Activated CD4-positive, alpha-beta T cell treated with anti-CD3 and anti-CD28 coated beads, Interleukin-2, amount 50 U/mL, for 24 hours (primary cell): ENCODE measurements around the gene IGF2.
"Not testable (repeated sequence)": the region's sequence is repeated elsewhere in the genome, so short reads cannot be mapped to it uniquely, and the experiment has no call there.

ENCODE experiments used
- DNase-seq, 2 donors: peaks; one replicate each; pipeline ENCODE4 v3.0.0-alpha.2; 2020; ENCODE audit warnings: low read depth in 1 of 2, low spot score in 1 of 2

IGF2 gene, protein sequence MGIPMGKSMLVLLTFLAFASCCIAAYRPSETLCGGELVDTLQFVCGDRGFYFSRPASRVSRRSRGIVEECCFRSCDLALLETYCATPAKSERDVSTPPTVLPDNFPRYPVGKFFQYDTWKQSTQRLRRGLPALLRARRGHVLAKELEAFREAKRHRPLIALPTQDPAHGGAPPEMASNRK

DNA sequence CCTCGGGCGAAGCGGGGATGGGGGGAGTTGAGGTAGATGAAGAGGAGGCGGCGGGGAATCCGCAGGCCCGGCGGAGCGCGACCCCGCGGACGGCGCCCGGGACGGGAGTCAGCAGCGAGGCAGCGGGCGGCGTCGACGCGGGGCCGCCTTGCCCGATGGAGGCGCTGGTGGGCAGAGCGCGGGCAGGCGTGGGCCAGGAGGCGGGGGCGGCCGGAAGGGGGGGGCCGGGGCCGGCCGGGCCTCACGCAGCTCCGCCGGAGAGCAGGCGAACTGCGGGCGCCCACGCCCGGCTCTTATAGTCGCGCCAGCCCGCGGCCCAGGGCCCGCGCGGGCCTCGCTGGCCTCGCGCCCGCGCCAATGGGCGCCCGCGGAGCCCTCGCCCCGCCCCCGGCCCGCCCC is at the start of gene IGF2:
Gene IGF2, minus strand, starts transcription at position 267 of the 399 bp plus-strand sequence. CDS start 3,866 bp downstream, outside the sequence.
- DNase-seq: no peak

- no peak for DNase-seq
Observed at GRCh38 chr11:2188745-2189144, 49.6 kb upstream of the IGF2 start.

- DNase-seq: no peak
Observed at GRCh38 chr11:2187280-2187707, 48.1 kb upstream of the IGF2 start.

GRCh38 chr11:2186669-2187279 is 47.6 kb upstream of the IGF2 start:
- DNase-seq: peak; percentile 10 to 20

DNA sequence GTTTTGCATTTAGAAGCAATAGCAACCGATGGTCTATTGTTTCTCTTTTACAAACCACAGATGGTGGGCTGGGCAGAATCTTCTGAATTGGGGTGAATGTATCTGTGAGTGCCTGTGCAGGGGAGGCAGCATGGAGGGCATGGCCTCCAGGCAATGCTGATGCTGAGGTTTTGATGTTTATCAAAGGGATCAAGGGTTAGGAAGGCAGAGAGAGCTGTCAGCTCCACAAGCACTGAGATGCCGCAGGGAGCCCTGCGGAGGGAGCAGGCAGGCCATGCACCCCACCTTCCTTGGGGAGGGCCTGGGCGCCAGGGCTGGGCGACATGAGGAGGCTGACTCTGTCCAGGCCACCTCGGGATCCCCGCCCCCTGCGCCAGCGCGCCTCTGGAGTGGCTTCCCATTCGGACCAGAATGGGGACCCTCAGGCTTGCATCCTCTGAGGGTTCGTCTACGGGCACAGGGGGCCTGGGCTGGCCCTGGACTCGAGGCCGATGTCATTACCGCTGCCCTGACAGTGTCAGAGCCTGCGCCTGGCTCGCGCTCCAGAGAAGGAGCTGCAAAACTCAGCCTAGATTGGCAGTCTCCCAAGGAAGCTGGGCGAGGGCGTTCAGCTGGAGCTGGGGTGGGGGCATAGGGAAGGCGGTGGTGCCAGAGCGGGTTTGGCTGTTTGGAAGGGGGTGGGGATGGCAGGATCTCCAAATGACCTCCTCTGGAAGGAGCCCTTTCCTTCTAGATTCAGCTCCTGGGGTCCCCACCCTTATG is 46.3 kb upstream of the IGF2 start:
- no peak for DNase-seq

DNA sequence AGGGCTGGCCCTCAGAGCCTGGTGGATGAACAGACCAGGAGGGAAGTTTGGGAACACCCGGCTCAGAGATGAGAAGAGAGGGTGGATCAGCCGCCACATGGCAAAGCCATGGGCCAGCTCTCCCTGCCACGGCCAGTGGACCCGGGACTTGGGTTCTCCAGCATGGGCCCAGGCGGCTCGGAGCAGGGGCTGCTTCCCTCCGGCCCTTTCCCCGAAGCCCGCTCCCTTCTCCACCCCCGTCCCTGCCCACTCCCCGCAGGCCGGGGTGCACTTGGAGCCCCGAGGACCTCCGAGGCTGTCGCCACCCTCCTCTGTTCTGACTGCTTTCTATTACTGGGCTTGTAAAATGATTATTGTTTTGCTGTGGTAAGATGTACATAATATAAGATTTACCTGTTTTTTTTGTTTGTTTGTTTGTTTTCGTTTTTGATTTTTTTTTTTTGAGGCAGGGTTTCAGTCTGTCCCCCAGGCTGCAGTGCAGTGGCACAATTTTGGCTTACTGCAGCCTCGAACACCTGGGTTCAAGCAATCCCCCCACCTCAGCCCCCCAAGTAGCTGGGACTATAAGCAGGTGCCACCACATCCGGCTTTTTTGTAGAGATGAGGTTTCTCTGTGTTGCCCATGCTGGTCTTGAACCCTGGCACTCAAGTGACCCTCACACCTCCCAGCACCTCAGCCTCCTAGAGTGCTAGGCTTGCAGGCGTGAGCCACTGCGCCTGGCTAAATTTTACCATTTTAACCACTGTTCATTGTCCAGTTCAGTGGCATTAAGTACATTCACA is 43.7 kb upstream of the IGF2 start:
- DNase-seq: no peak

- DNase-seq: no peak
Observed at GRCh38 chr11:2182075-2182474, 42.9 kb upstream of the IGF2 start.

DNA sequence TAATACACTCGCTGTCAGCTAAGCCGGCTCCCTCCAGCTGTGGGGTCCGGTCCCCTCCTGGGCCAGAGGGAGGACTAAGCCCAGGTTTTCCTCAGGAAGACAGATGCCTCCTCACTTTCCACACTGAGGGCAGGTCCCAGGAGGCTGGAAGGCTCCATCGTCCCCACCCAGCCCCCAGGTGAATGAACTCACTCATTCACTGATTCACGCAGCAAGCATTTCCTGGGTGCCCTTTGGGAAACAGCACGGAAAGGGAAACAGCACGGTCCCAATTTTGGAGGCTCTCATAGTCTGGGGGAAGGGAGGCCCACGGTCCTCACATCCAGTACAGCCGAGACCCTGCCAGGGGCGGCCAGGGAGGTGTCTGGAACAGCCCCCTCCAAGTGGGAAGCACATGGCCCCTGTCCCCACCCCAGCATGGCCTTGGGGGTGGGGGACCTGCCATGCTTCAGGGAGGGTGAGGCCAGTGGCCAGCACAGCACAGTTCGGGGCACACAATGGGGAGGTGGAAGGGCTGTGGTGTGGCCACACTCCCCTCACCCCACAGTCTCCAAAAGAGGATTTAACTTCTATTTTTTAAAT is 41.7 kb upstream of the IGF2 start:
- DNase-seq: no peak

GRCh38 chr11:2180347-2180746 is 41.2 kb upstream of the IGF2 start:
- DNase-seq: no peak

GRCh38 chr11:2179516-2179915 is 40.3 kb upstream of the IGF2 start:
- DNase-seq: no peak

GRCh38 chr11:2178906-2179494 is 39.8 kb upstream of the IGF2 start:
- DNase-seq: no peak

GRCh38 chr11:2178055-2178773 is 39.0 kb upstream of the IGF2 start:
- not testable (repeated sequence) for DNase-seq

DNA sequence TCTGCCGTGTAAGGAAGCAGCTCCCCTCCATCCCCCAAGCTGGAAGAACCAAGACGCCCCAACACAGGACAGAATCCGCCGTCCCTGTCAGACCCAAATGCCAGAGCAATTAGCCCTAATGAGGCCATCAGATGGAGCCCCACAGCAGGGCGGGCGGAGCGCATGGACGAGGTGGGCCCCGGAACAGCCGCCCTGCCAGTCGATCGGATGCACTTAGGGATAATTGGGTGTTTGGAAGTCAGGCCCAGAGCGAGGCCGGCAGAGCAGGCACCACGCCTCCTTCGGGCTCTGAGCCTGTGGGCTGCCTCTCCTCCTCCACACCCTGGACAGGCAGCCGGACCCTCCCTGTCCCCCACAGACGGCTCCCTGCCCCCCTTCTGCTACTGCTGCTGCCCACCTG is 37.9 kb upstream of the IGF2 start:
- no peak for DNase-seq

DNA sequence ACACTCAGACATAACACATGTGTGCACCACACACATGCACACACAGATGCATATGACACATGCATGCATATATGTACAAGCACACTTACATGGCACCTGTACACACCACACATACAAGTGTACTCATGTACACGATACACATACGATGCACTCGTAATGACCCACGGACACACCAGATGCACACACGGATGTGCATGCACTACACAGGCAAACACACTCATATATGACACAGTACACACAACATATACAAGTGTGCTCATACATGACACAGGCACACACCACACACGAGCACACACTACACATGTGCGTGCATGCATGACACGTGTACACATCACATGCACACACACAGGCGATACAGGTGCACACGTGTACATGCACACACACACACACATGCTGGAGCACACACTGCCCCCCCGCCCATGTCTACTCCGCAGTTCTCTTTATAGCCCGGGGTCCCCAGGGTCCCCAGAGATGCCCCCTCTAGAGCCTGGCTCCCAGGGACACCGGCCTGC is 37.3 kb upstream of the IGF2 start:
- no peak for DNase-seq

DNA sequence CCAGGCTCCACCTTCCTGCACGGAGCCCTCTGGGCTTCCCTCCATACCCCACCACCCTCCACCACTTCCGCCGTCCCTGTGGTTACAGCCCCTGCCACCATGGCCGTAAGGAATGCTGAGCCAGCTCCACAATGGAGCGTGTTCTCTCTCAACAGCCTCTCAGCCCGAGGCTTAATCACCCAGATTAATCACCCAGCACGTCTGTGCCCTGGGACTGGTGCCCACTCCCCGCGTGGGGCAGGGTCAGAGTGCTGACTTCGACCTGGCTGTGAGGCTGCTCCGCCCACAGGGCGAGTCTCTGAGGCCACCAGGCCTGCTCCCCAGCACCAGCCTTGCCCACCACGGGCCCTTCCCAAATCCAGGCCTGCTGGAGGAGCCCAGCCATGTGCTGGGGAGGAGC is 36.5 kb upstream of the IGF2 start:
- DNase-seq: no peak

DNA sequence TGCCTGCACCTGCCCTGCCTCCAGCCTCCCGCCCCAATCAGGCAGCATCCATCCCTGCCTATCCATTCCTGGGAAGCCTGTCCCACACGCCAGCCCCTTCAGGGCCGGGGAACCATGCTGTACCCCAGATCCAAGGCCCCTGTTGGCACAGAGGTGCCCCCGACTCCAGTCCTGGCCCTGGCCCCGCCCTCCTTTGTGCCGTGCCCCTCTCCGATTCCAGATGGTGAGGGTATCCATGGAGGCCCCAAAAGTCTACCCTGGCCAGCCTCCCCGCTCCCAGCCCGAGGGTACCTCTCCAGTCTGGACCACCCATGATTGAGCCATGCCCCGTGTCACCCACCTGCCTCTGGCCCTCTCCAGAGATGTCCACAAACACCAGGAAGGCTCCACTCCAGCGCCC is 35.2 kb upstream of the IGF2 start:
- no peak for DNase-seq

- DNase-seq: no peak
Observed at GRCh38 chr11:2173761-2174160, 34.6 kb upstream of the IGF2 start.

GRCh38 chr11:2173150-2173693 is 34.0 kb upstream of the IGF2 start:
- DNase-seq: no peak

GRCh38 chr11:2172676-2173075 is 33.5 kb upstream of the IGF2 start:
- DNase-seq: no peak

GRCh38 chr11:2171591-2172003 is 32.4 kb upstream of the IGF2 start, which contains the start of gene TH:
TSS of gene TH (minus strand) at chr11:2171815. CDS start at chr11:2171786, 29 bp downstream.
- DNase-seq: no peak
